Stomach (tissue), 9 donors: Measurements from ENCODE around the gene KIRREL3. TPM values are rescaled to one million over a fixed set of nuclear protein-coding genes. Genes with fewer than 3 reads are reported as not detected.

Source experiments
- DNase-seq, 2 donors: peaks; one replicate each; pipeline versions ENCODE4 v3.0.0 to v3.0.0-alpha.2; 2013 to 2019
- H3K27ac ChIP-seq, 5 donors: fragments of 200-600 bp in 4 of 5; sonication (generic) in 4 of 5; one replicate each; pipeline ENCODE4 v1.5.1; 2013 to 2019; ENCODE audit warnings: mild to moderate bottlenecking in 1 of 5, moderate library complexity in 1 of 5
- H3K27me3 ChIP-seq, 3 donors: fragments of 200-600 bp; sonication (generic); one replicate each; pipeline ENCODE4 v1.5.1; 2017 to 2019; ENCODE audit warnings: mixed run types in 1 of 3
- H3K36me3 ChIP-seq, 4 donors: fragments of 200-600 bp; sonication (generic); 1 replicate in 3 of 4; 2 replicates in 1 of 4; pipeline ENCODE4 v1.5.1; 2016 to 2019
- H3K4me1 ChIP-seq, 4 donors: fragments of 200-600 bp; sonication (generic); one replicate each; pipeline ENCODE4 v1.5.1; 2016 to 2019
- H3K4me3 ChIP-seq, 4 donors: fragments of 200-600 bp; sonication (generic) in 3 of 4; one replicate each; pipeline ENCODE4 v1.5.1; 2016 to 2019; ENCODE audit warnings: mild to moderate bottlenecking in 1 of 4
- H3K9me3 ChIP-seq, 4 donors: fragments of 200-600 bp; sonication (generic); one replicate each; pipeline ENCODE4 v1.5.1; 2016 to 2019
- CTCF ChIP-seq, 7 experiments: fragments of 450-650 bp in 4 of 7; fragments of 200-600 bp in 3 of 7; sonication (generic) in 3 of 7; IDR thresholded peaks; one replicate each; pipeline ENCODE4 v1.5.1; 2016 to 2019; ENCODE audit warnings: antibody characterized with exemption in 7 of 7, control low read depth in 2 of 7, mild to moderate bottlenecking in 1 of 7
- EP300 ChIP-seq: sonication (generic); formaldehyde crosslinking; IDR thresholded peaks from one replicate; pipeline ENCODE4 v1.6.1; 2017; ENCODE audit warnings: antibody characterized with exemption
- POLR2A ChIP-seq, 4 donors: fragments of 450-650 bp; IDR thresholded peaks; one replicate each; pipeline ENCODE4 v1.6.1; 2016; ENCODE audit warnings: antibody characterized with exemption in 4 of 4, control low read depth in 2 of 4, mild to moderate bottlenecking in 1 of 4, moderate library complexity in 1 of 4
- POLR2AphosphoS5 ChIP-seq, 3 donors: sonication (generic); formaldehyde crosslinking; IDR thresholded peaks; one replicate each; pipeline ENCODE4 v1.6.1; 2016; ENCODE audit warnings: antibody characterized with exemption in 3 of 3
- WGBS, 5 donors: extraction: QIAGEN DNeasy Blood & Tissue Kit in 3 of 5; methylation state at CpG; one replicate each; pipeline versions ENCODE4 v1.1.5 to v1.1.7; 2013 to 2018; 5-methylcytosine and 5-hydroxymethylcytosine counted together
- intact Hi-C: fragments of 100-400 bp; cut with DNase I; formaldehyde crosslinking; loops from one replicate; pipeline ENCODE4 v1.15.1; 2023; ENCODE audit warnings: low total_unique reads
- polyA plus RNA-seq, 3 donors: library from polyadenylated mRNA; stranded (reverse); fragments of 200-250 nt; gene quantifications; one replicate each; pipeline ENCODE4 v1.2.3, GENCODE V29; 2013
- total RNA-seq, 5 donors: library from RNA; depleted of rRNA; stranded (reverse); fragments of >200 nt; gene quantifications; one replicate each; pipeline versions ENCODE4 v1.1.0 to v1.2.3, GENCODE V29; 2014 to 2016
- donor health status: healthy with polysubstance abuse.
- donor health status: Bipolar disorder and iron deficiency.
- donor health status: healthy.

The KIRREL3 gene
- total and polyA plus RNA-seq, 8 donors, result 0.10 to 1.7 (median 0.38) TPM; not detected in 4

DNA sequence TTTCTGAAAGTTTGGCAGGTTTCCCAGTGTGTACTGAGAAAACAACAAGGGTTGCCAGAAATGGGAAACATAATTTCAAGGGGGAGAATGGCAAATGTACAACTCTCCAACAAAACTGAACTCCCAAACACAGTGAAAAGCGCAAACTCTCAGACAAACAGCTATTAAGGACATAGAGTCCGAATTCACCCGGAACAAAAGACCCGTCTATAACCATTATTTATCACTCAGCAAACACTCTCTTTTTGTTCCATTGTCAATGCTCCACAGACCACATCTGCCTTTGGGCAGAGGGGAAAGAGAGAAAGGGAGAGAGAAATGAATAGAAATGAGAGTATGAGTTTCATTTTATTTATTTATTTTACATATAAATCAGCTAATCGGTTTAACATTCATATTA, 21.7 kb downstream of the KIRREL3 start:
- WGBS, 5 donors, result 35 to 52% (median 47%) methylated on average over 5 of the region's 5 CpGs
- Histone ChIP-seq H3K4me1 (no peaks in the 10 kb centered on the region), H3K36me3 (no peaks in the 10 kb centered on the region), H3K27me3 (peaks cover 0 to 34% (median 0%) of the 10 kb centered on the region in 3 donors), H3K27ac (no peak overlapping the region), H3K4me3 (no peak overlapping the region), H3K9me3 (peaks cover 0 to 6% (median 0%) of the 10 kb centered on the region in 4 donors)
- no peak for TF ChIP-seq POLR2AphosphoS5 (IDR thresholded peaks at IDR 0.05)
- TF ChIP-seq POLR2A (IDR thresholded peaks at IDR 0.05), result no peak
- no peak for TF ChIP-seq EP300
- TF ChIP-seq CTCF (IDR thresholded peaks at IDR 0.05), result no peak
- intact Hi-C loops, result no loop called here
- DNase-seq, result no peak

DNA sequence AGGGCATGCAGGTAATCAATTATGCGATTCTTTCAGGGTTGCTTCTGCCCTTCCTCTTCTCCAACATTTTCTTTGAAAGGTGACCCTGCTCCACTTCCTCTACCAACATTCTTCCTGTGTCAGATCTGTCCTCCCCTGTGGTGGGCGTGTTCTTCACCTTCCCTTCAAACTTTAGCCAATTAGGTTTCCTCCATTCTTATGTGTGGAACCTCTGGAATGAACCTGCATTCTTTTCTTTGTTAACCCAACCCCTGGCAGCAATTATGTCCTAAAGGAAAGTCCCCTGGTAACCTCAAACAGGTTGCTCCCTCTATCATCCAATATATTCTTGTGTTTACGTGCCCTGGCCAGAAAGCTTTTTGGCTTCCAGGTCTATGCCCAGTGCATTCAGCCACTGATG, 22.4 kb downstream of the KIRREL3 start:
- TF ChIP-seq EP300, result no peak
- TF ChIP-seq CTCF (IDR thresholded peaks at IDR 0.05), result no peak
- TF ChIP-seq POLR2AphosphoS5 (IDR thresholded peaks at IDR 0.05), result no peak
- no peak for TF ChIP-seq POLR2A (IDR thresholded peaks at IDR 0.05)
- H3K4me3 ChIP-seq, result no peak overlapping the region
- no peaks in the 10 kb centered on the region for H3K9me3 ChIP-seq
- H3K36me3 ChIP-seq, result no peaks in the 10 kb centered on the region
- intact Hi-C loops, result no loop called here
- H3K27ac ChIP-seq, result no peak overlapping the region
- peaks cover 0 to 34% (median 0%) of the 10 kb centered on the region in 3 donors for H3K27me3 ChIP-seq
- WGBS, 5 donors, result 52 to 69% (median 58%) methylated on average over 3 of the region's 3 CpGs
- no peaks in the 10 kb centered on the region for H3K4me1 ChIP-seq
- DNase-seq, result no peak

DNA sequence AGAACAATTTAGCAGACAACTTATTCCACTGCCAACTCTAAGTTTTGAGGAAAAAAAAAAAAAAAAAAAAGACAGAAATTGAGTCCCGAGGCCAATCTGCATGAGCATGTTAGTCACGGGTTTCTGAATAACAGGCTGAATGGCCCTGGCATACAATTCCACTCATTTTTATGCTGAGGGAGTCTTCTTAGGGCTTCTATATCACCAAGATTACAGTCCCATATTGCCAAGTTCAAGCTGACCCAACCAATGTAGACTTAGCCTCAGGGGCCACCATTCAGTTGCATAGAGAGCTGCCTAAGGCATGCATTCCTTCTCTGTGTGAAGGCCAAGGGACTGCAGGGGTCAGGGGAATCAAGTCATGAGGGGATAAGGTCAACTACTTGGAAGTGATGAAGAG, 27.5 kb downstream of the KIRREL3 start:
- Histone ChIP-seq H3K27me3 (peaks cover 0 to 31% (median 8%) of the 10 kb centered on the region in 3 donors), H3K27ac (no peak overlapping the region), H3K4me3 (no peak overlapping the region), H3K36me3 (no peaks in the 10 kb centered on the region), H3K9me3 (peaks cover 0 to 9% (median 5%) of the 10 kb centered on the region in 4 donors), H3K4me1 (no peaks in the 10 kb centered on the region)
- intact Hi-C loops, result no loop called here
- DNase-seq, result no peak
- no peak for TF ChIP-seq POLR2AphosphoS5 (IDR thresholded peaks at IDR 0.05)
- WGBS, 5 donors, result 78 to 91% (median 88%) methylated on average over 2 of the region's 2 CpGs

DNA sequence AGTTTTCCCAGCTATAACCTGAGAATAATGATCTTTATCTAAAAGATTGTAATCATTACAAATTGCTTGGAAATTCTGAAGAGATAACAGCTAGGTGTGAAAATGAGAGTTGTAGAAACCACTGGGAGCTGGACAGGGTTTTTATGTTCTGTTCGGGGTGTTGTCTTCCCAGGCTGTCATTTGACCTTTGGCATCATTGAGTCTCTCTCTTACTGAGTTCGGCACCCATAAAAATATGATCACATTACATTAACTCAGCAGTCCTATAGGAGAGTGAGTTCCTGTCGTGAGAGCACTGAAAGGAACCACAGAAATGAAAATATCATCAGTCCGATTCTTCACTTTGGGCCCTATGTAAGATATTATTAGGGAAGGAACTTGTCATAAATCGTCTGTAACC, 29.3 kb downstream of the KIRREL3 start:
- peaks cover 0 to 9% (median 5%) of the 10 kb centered on the region in 4 donors for H3K9me3 ChIP-seq
- peaks cover 0 to 38% (median 8%) of the 10 kb centered on the region in 3 donors for H3K27me3 ChIP-seq
- intact Hi-C loops, result no loop called here
- no peak overlapping the region for H3K4me3 ChIP-seq
- no peak for TF ChIP-seq POLR2A (IDR thresholded peaks at IDR 0.05)
- TF ChIP-seq POLR2AphosphoS5 (IDR thresholded peaks at IDR 0.05), result no peak
- TF ChIP-seq CTCF (IDR thresholded peaks at IDR 0.05), result no peak
- TF ChIP-seq EP300, result no peak
- no peak overlapping the region for H3K27ac ChIP-seq
- H3K36me3 ChIP-seq, result no peaks in the 10 kb centered on the region
- 74 to 80% (median 79%) methylated on average over 5 of the region's 5 CpGs for WGBS, 5 donors
- no peak for DNase-seq
- H3K4me1 ChIP-seq, result no peaks in the 10 kb centered on the region

- DNase-seq, result peak in 1 of 2 donors; percentile 31
These were observed 30.6 kb downstream of the KIRREL3 start for GRCh38 chr11:126969865-126970479.

More at GRCh38 chr11:126969865-126970479, 30.6 kb downstream of the KIRREL3 start:
- intact Hi-C loops, result no loop called here
- Histone ChIP-seq H3K9me3 (peaks cover 0 to 9% (median 5%) of the 10 kb centered on the region in 4 donors), H3K4me3 (no peak overlapping the region), H3K4me1 (no peaks in the 10 kb centered on the region), H3K27ac (no peak overlapping the region), H3K27me3 (peaks cover 0 to 40% (median 8%) of the 10 kb centered on the region in 3 donors), H3K36me3 (no peaks in the 10 kb centered on the region)
- no peak for TF ChIP-seq EP300
- peak in 3 of 7 experiments; percentile 23 to 30 (median 29) for TF ChIP-seq CTCF (IDR thresholded peaks at IDR 0.05)
- no peak for TF ChIP-seq POLR2A (IDR thresholded peaks at IDR 0.05)
- WGBS, 5 donors, result 35 to 45% (median 41%) methylated on average over 6 of the region's 6 CpGs
